Measurements from ENCODE around the gene NUFIP1. TPM values are rescaled to one million over a fixed set of nuclear protein-coding genes. Genes with fewer than 3 reads are reported as not detected.

The NUFIP1 gene
- total and polyA plus RNA-seq, 11 donors, result 1.4 to 4.9 (median 3.0) TPM

GRCh38 chr13:44905556-44905955 lies 83.7 kb downstream of the NUFIP1 start:
- intact Hi-C loops (cut with DNase I), result no loop called here
- Histone ChIP-seq H3K4me1 (peaks cover 0 to 36% (median 19%) of the 10 kb centered on the region in 12 donors), H3K9me3 (no peaks in the 10 kb centered on the region), H3K27ac (peak overlapping the region in 2 of 12 donors; percentile 44 to 78), H3K36me3 (no peaks in the 10 kb centered on the region), H3K4me3 (no peak overlapping the region), H3K27me3 (no peaks in the 10 kb centered on the region)
- TF ChIP-seq POLR2A (IDR thresholded peaks at IDR 0.05), result no peak
- TF ChIP-seq, protein P1, sequence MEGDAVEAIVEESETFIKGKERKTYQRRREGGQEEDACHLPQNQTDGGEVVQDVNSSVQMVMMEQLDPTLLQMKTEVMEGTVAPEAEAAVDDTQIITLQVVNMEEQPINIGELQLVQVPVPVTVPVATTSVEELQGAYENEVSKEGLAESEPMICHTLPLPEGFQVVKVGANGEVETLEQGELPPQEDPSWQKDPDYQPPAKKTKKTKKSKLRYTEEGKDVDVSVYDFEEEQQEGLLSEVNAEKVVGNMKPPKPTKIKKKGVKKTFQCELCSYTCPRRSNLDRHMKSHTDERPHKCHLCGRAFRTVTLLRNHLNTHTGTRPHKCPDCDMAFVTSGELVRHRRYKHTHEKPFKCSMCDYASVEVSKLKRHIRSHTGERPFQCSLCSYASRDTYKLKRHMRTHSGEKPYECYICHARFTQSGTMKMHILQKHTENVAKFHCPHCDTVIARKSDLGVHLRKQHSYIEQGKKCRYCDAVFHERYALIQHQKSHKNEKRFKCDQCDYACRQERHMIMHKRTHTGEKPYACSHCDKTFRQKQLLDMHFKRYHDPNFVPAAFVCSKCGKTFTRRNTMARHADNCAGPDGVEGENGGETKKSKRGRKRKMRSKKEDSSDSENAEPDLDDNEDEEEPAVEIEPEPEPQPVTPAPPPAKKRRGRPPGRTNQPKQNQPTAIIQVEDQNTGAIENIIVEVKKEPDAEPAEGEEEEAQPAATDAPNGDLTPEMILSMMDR (IDR thresholded peaks at IDR 0.05), result no peak
- ATAC-seq (no peak), DNase-seq (no peak)
- WGBS, 4 donors, result 78 to 87% (median 84%) methylated on average over 5 of the region's 5 CpGs

GRCh38 chr13:44904967-44905366 lies 84.3 kb downstream of the NUFIP1 start:
- intact Hi-C loops (cut with DNase I), result no loop called here
- WGBS, 4 donors, result 74 to 83% (median 80%) methylated on average over 5 of the region's 5 CpGs
- peak overlapping the region in 3 of 12 donors; percentile 53 to 73 (median 68) for H3K27ac ChIP-seq
- H3K36me3 ChIP-seq, result no peaks in the 10 kb centered on the region
- ATAC-seq (peak in 3 of 4 donors; percentile 40 to 70 (median 66)), DNase-seq (peak in 3 of 5 donors; percentile 26 to 50 (median 42))
- TF ChIP-seq, protein P1 (IDR thresholded peaks at IDR 0.05), result no peak
- TF ChIP-seq POLR2A (IDR thresholded peaks at IDR 0.05), result no peak
- no peaks in the 10 kb centered on the region for H3K9me3 ChIP-seq
- H3K27me3 ChIP-seq, result no peaks in the 10 kb centered on the region
- peaks cover 0 to 36% (median 19%) of the 10 kb centered on the region in 12 donors for H3K4me1 ChIP-seq
- no peak overlapping the region for H3K4me3 ChIP-seq

- DNase-seq, result peak; percentile 69 to 84 (median 81)
- WGBS, 4 donors, result 28 to 49% (median 43%) methylated on average over 4 of the region's 4 CpGs
- H3K4me1 ChIP-seq, result peaks cover 0 to 36% (median 19%) of the 10 kb centered on the region in 12 donors
Observed at GRCh38 chr13:44903574-44903985, 85.7 kb downstream of the NUFIP1 start.

DNA sequence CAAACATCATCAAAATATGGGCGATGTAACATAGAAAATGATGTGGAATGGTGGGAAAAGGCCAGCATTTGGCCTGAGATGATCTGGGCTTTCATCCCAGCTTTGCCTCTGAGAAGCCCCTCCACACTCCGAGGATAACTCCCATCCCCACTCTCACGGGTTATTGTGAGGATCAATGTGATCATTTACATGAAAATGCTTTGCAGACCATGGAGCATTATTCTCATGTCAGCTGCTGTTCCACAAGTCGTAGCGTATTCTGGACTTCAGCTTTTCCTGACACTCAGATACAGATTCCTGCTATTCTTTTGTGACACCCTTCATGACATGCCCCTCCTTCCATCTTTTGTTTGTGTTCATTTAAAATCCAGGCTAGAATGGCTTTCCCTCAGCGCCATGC lies 86.5 kb downstream of the NUFIP1 start:
- 92 to 95% (median 94%) methylated on average over 6 of the region's 6 CpGs for WGBS, 4 donors
- H3K27ac ChIP-seq, result peak overlapping the region in 2 of 12 donors; percentile 45 to 47
- H3K36me3 ChIP-seq, result no peaks in the 10 kb centered on the region
- no peak overlapping the region for H3K4me3 ChIP-seq
- no peaks in the 10 kb centered on the region for H3K9me3 ChIP-seq
- intact Hi-C loops (cut with DNase I), result no loop called here
- DNase-seq (no peak), ATAC-seq (no peak)
- H3K27me3 ChIP-seq, result no peaks in the 10 kb centered on the region
- peaks cover 0 to 36% (median 19%) of the 10 kb centered on the region in 12 donors for H3K4me1 ChIP-seq
- TF ChIP-seq, protein P1 (IDR thresholded peaks at IDR 0.05), result no peak

More at GRCh38 chr13:44903574-44903985, 85.7 kb downstream of the NUFIP1 start:
- intact Hi-C loops (cut with DNase I), result no loop called here
- Histone ChIP-seq H3K9me3 (no peaks in the 10 kb centered on the region), H3K27ac (peak overlapping the region; percentile 24 to 73 (median 42)), H3K4me3 (no peak overlapping the region), H3K27me3 (no peaks in the 10 kb centered on the region), H3K36me3 (no peaks in the 10 kb centered on the region)
- ATAC-seq, result peak; percentile 79 to 93 (median 88)
- no peak for TF ChIP-seq POLR2A (IDR thresholded peaks at IDR 0.05)
- TF ChIP-seq, protein P1 (IDR thresholded peaks at IDR 0.05), result no peak
